Measurements from ENCODE around the gene PSTPIP2. TPM values are rescaled to one million over a fixed set of nuclear protein-coding genes. Genes with fewer than 3 reads are reported as not detected.
"Not testable (repeated sequence)": the region's sequence is repeated elsewhere in the genome, so short reads cannot be mapped to it uniquely, and the experiment has no call there.

The PSTPIP2 gene
- total RNA-seq, 2 experiments from 2014 or later: 5.9 to 6.0 TPM

DNA sequence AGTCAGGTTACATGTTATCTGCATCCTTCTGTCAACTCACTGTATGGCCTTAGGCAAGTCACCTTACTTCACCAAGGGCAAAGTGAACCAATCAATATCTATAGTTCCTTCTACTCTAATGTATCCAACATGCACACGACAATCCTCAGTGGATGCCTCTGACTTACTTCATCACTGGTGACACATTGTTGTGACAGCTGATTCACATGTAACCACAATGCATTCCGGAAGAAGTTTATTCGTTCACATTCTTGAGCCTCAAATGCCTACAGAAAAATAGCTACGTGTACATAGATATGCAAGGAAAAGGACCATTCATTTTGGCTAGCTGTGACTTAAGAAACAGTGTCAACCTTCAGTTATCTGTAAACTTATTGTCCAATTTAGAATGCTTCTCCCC lies 78.6 kb downstream of the PSTPIP2 start:
- H3K27me3 ChIP-seq (ENCODE audit: control insufficient read depth in 1 of 2, insufficient read depth in 2 of 2, low read length in 2 of 2): no peaks in the 10 kb centered on the region
- Mint-ChIP-seq H3K27ac (no peak overlapping the region), H3K4me1 (ENCODE audit: low read depth) (peaks cover 21% of the 10 kb centered on the region), H3K36me3 (ENCODE audit: low read depth) (peaks cover 35% of the 10 kb centered on the region), H3K4me3 (no peak overlapping the region), H3K9me3 (no peaks in the 10 kb centered on the region), H3K27me3 (no peaks in the 10 kb centered on the region)
- TF ChIP-seq, protein P1, sequence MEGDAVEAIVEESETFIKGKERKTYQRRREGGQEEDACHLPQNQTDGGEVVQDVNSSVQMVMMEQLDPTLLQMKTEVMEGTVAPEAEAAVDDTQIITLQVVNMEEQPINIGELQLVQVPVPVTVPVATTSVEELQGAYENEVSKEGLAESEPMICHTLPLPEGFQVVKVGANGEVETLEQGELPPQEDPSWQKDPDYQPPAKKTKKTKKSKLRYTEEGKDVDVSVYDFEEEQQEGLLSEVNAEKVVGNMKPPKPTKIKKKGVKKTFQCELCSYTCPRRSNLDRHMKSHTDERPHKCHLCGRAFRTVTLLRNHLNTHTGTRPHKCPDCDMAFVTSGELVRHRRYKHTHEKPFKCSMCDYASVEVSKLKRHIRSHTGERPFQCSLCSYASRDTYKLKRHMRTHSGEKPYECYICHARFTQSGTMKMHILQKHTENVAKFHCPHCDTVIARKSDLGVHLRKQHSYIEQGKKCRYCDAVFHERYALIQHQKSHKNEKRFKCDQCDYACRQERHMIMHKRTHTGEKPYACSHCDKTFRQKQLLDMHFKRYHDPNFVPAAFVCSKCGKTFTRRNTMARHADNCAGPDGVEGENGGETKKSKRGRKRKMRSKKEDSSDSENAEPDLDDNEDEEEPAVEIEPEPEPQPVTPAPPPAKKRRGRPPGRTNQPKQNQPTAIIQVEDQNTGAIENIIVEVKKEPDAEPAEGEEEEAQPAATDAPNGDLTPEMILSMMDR (IDR thresholded peaks at IDR 0.05): no peak
- no peak overlapping the region for H3K4me3 ChIP-seq (ENCODE audit: low read length)
- no peaks in the 10 kb centered on the region for H3K9me3 ChIP-seq (ENCODE audit: control insufficient read depth in 1 of 2, insufficient read depth in 1 of 2, low read length in 2 of 2)
- peaks cover 3% of the 10 kb centered on the region for H3K36me3 ChIP-seq (ENCODE audit: insufficient read depth, low read length)
- intact Hi-C loops (cut with DNase I, micrococcal nuclease): no loop called here
- H3K4me1 ChIP-seq (ENCODE audit: insufficient read depth, low read length): peaks cover 21% of the 10 kb centered on the region
- no peak overlapping the region for H3K27ac ChIP-seq (ENCODE audit: low read depth in 1 of 2, low read length in 2 of 2)
- ATAC-seq (ENCODE audit: poor library complexity): no peak
- ChIA-PET CTCF (no interaction called here), POLR2A (interaction anchor here (1.1 kb wide), 1 partner anchor 62 kb away, joined by 3 read pairs; no protein-coding TSS in a partner anchor)
- no peak for DNase-seq

DNA sequence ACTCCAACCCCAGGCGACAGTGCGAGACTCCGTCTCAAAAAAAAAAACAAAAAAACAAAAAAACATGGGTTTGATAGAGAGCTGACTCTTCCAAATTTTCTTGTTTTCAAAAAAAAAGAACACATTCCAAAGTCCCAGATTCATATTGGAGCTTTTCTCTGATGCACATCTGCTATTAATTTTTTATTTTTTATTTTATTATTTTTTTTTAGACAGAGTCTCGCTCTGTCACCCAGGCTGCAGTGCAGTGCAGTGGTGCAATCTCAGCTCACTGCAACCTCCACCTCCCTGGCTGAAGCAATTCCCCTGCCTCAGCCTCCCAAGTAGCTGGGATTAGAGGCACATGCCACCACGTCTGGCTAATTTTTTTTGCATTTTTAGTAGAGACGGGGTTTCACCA lies 79.5 kb downstream of the PSTPIP2 start:
- H3K9me3 ChIP-seq (ENCODE audit: control insufficient read depth in 1 of 2, insufficient read depth in 1 of 2, low read length in 2 of 2); H3K4me3 Mint-ChIP-seq; H3K27ac Mint-ChIP-seq; H3K36me3 ChIP-seq (ENCODE audit: insufficient read depth, low read length); H3K27me3 ChIP-seq (ENCODE audit: control insufficient read depth in 1 of 2, insufficient read depth in 2 of 2, low read length in 2 of 2); H3K4me3 ChIP-seq (ENCODE audit: low read length); H3K27ac ChIP-seq (ENCODE audit: low read depth in 1 of 2, low read length in 2 of 2); DNase-seq; intact Hi-C loops (cut with DNase I, micrococcal nuclease); ATAC-seq (ENCODE audit: poor library complexity); POLR2A ChIA-PET; H3K9me3 Mint-ChIP-seq; CTCF ChIA-PET; H3K27me3 Mint-ChIP-seq: not testable (repeated sequence)
- peaks cover 12% of the 10 kb centered on the region for H3K4me1 ChIP-seq (ENCODE audit: insufficient read depth, low read length)
- Mint-ChIP-seq H3K36me3 (ENCODE audit: low read depth) (peaks cover 40% of the 10 kb centered on the region), H3K4me1 (ENCODE audit: low read depth) (peaks cover 12% of the 10 kb centered on the region)

DNA sequence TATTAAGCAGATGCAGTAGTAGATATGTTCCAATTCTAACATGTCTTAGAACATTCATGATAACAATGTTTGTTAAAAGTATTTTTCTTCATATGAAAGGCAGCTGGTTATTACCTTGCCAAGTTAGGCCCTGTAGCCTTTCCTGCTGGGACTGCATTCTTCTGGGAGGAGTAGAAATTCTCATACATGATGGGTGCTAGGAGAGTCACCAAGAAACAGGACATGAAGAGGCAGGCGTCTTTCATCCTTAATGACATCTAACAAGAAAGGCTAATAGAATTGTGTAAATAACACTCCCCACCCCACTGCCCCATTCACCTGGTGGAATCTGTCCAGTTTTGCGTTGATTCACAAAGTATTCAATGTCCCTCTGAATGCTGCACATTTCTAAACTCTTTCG lies 80.3 kb downstream of the PSTPIP2 start:
- no peaks in the 10 kb centered on the region for H3K27me3 ChIP-seq (ENCODE audit: control insufficient read depth in 1 of 2, insufficient read depth in 2 of 2, low read length in 2 of 2)
- Mint-ChIP-seq H3K4me1 (ENCODE audit: low read depth) (peaks cover 11% of the 10 kb centered on the region), H3K9me3 (no peaks in the 10 kb centered on the region), H3K4me3 (no peak overlapping the region), H3K36me3 (ENCODE audit: low read depth) (peaks cover 44% of the 10 kb centered on the region), H3K27ac (no peak overlapping the region), H3K27me3 (no peaks in the 10 kb centered on the region)
- H3K4me3 ChIP-seq (ENCODE audit: low read length): no peak overlapping the region
- H3K36me3 ChIP-seq (ENCODE audit: insufficient read depth, low read length): peaks cover 3% of the 10 kb centered on the region
- intact Hi-C loops (cut with DNase I, micrococcal nuclease): no loop called here
- ChIA-PET POLR2A (no interaction called here), CTCF (no interaction called here)
- ATAC-seq (ENCODE audit: poor library complexity) (no peak), DNase-seq (no peak)
- TF ChIP-seq, protein P1 (IDR thresholded peaks at IDR 0.05): no peak
- no peak overlapping the region for H3K27ac ChIP-seq (ENCODE audit: low read depth in 1 of 2, low read length in 2 of 2)
- H3K4me1 ChIP-seq (ENCODE audit: insufficient read depth, low read length): peaks cover 6% of the 10 kb centered on the region
- H3K9me3 ChIP-seq (ENCODE audit: control insufficient read depth in 1 of 2, insufficient read depth in 1 of 2, low read length in 2 of 2): no peaks in the 10 kb centered on the region

GRCh38 chr18:45984546-45985235 lies 87.4 kb downstream of the PSTPIP2 start:
- no peak for DNase-seq
- Mint-ChIP-seq H3K4me3 (no peak overlapping the region), H3K9me3 (no peaks in the 10 kb centered on the region), H3K27ac (no peak overlapping the region), H3K36me3 (ENCODE audit: low read depth) (peaks cover 22% of the 10 kb centered on the region), H3K27me3 (no peaks in the 10 kb centered on the region), H3K4me1 (ENCODE audit: low read depth) (no peaks in the 10 kb centered on the region)
- intact Hi-C loops (cut with DNase I, micrococcal nuclease): no loop called here
- Histone ChIP-seq H3K27ac (ENCODE audit: low read depth in 1 of 2, low read length in 2 of 2) (no peak overlapping the region), H3K9me3 (ENCODE audit: control insufficient read depth in 1 of 2, insufficient read depth in 1 of 2, low read length in 2 of 2) (no peaks in the 10 kb centered on the region), H3K27me3 (ENCODE audit: control insufficient read depth in 1 of 2, insufficient read depth in 2 of 2, low read length in 2 of 2) (no peaks in the 10 kb centered on the region), H3K4me3 (ENCODE audit: low read length) (no peak overlapping the region), H3K4me1 (ENCODE audit: insufficient read depth, low read length) (no peaks in the 10 kb centered on the region), H3K36me3 (ENCODE audit: insufficient read depth, low read length) (peaks cover under 1% of the 10 kb centered on the region)
- ATAC-seq (ENCODE audit: poor library complexity): no peak
- TF ChIP-seq, protein P1 (IDR thresholded peaks at IDR 0.05): no peak
- ChIA-PET CTCF (interaction anchor here (1.0 kb wide), 1 partner anchor 10 kb away, joined by 3 read pairs; no protein-coding TSS in a partner anchor), POLR2A (no interaction called here)
